GM18909 (cell line): Measurements from ENCODE around the gene SETD3.
A peak's percentile ranks its signal among the peaks of the same experiment; 100 is the strongest.

Source experiments
- ATAC-seq: cut with Tn5 transposase; IDR thresholded peaks from one replicate; pipeline ENCODE4 v1.9.1; 2021; ENCODE audit warnings: mild to moderate bottlenecking; ENCODE audit not compliant: unreplicated experiment, poor library complexity

SETD3 gene

GRCh38 chr14:99427632-99428300 lies 52.9 kb downstream of the SETD3 start:
- no peak for ATAC-seq

- ATAC-seq = no peak
These were observed 53.8 kb downstream of the SETD3 start for GRCh38 chr14:99426813-99427346.

DNA sequence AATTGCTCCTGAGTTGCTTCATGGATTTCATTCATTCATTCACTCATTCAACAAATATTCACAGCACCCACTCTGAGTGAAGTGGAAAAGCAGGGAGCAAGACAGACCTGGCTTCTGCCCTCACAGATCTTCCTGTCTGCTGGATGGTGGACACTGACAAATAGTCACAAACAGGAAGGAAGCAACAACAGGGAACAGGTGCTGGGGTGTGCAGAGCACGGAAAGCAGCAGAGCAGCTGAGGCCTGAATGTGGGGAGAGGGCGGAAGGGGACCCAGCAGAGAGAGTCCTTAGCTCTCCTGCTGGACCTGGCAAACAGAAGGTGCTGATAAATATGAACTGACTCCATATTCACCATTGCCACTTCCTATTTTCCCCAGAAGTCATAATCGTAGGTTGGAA lies 54.4 kb downstream of the SETD3 start:
- no peak for ATAC-seq

- no peak for ATAC-seq
These were observed 55.4 kb downstream of the SETD3 start for GRCh38 chr14:99425272-99425681.

DNA sequence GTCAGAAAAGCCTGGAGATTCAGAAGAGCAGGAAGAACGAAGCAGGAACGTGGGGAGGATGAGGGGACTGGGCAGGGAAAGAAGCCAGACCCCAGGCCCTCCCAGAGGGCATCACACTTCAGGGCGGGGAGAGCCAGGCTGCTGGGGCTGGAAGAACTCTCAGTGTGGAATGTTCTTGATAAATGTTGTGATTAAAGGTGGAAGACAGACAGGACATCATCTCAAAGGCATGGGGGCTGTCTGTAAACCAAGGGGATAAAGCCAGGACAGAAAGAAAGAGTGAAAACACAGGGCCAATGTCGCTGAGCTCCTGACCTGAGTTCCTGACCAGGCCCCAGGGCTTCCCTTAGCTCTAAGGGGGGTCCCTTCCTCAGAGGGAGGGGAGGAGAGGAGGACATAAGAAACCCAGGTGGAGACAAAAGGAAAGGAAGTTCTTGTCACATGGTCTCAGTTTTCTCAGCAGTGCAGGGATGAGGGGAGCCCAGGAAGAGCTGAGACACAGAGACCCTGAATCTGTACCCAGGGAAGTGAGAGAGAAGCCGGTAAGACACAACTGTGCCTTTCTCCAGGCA lies 56.3 kb downstream of the SETD3 start:
- no peak for ATAC-seq

GRCh38 chr14:99423434-99423833 lies 57.2 kb downstream of the SETD3 start:
- ATAC-seq = no peak

GRCh38 chr14:99422228-99423010 lies 58.2 kb downstream of the SETD3 start:
- no peak for ATAC-seq

DNA sequence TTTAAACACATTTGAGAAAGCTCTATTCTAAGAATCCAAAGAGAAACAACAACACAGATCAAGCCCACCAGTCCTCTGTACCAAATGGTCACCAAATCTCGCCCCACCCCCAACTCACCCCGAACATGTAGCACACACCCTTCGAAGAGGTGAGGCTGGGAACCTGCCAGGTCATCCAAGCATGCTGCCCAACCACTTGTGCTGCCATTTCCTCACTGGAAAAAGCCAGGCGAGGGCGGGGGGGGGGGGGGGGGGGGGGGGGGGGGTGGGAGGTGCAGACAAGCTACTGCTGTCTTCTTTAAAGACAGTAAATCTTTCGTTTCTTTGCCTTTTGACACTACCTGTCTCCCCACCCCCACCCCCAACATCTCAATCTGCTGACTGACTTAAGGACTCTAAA lies 59.9 kb downstream of the SETD3 start:
- no peak for ATAC-seq

DNA sequence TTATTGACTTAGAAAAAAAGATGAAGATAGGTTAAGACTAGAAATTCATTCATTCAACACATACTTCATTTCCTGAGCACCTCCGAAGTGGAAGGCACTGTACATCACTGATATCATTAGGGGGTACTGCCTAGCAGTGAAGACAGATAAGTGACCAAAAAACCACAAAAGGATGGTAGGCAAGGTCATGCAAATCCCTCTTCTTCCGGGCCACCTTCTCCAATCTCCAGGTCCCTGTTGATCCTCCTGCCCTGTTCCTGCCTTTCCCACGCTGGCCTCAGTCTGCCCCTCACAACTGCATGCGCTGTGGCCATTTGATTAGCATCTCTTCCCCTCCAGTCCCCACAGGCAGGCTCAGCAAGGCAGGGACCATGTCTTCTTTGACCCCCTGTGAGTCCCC lies 60.8 kb downstream of the SETD3 start:
- no peak for ATAC-seq

GRCh38 chr14:99418242-99418641 lies 62.4 kb downstream of the SETD3 start:
- ATAC-seq = no peak

- no peak for ATAC-seq
These were observed 63.8 kb downstream of the SETD3 start for GRCh38 chr14:99416909-99417308.

DNA sequence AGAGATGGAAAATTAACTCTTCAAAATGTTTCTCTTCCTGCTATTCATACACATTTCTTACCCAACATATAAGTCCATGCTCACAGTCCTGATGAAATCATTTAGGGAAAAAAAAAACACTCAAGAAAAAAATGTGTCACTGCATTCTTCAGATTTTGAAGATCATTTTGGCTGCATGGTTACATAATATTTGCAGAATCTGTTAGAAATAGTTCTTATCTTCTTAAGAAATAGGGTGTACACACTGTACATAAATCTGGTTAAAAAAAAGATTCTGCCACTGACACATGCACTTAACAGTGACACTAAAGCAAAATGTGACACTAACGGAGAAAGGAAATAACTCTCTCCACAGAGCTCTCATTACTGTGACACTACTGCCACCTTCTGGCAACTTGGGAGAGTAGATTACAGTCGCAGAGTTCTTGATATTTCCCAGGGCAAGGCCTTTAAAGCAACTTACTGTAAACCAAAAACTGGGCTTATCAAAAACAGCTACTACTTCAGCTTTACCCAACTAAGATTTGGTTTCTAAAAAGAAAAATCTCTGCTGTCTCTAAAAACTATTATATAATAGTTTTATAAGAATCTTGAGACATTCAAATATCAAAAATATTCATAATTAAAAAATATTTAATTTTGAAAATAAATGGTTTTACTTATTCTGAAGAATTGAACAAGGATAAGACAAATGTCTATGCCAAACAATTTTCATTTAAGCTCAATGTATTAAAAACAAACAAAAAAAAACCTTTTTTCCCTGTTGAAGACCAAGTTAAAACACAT lies 65.0 kb downstream of the SETD3 start:
- ATAC-seq = peak; percentile 93

- no peak for ATAC-seq
These were observed 66.7 kb downstream of the SETD3 start for GRCh38 chr14:99413911-99414310.

DNA sequence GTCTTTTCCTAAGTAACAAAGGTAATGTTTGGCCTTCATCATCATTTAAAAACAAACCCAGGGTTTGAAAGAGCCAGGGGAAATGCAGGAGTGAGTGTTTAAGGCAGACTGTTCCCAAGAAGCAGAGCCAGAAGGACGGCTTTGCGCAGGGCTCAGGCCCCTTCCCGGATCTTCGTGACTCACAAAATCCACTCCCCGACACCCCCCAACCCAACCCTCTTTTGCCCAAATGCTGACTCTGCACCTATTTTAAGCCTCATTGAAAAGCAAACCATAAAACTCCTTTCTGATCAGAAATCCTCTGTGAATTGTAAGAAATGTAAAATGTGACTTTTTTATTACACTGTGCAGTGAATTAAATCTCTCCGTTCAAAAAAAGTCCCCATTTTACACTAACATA lies 67.5 kb downstream of the SETD3 start:
- ATAC-seq = no peak

DNA sequence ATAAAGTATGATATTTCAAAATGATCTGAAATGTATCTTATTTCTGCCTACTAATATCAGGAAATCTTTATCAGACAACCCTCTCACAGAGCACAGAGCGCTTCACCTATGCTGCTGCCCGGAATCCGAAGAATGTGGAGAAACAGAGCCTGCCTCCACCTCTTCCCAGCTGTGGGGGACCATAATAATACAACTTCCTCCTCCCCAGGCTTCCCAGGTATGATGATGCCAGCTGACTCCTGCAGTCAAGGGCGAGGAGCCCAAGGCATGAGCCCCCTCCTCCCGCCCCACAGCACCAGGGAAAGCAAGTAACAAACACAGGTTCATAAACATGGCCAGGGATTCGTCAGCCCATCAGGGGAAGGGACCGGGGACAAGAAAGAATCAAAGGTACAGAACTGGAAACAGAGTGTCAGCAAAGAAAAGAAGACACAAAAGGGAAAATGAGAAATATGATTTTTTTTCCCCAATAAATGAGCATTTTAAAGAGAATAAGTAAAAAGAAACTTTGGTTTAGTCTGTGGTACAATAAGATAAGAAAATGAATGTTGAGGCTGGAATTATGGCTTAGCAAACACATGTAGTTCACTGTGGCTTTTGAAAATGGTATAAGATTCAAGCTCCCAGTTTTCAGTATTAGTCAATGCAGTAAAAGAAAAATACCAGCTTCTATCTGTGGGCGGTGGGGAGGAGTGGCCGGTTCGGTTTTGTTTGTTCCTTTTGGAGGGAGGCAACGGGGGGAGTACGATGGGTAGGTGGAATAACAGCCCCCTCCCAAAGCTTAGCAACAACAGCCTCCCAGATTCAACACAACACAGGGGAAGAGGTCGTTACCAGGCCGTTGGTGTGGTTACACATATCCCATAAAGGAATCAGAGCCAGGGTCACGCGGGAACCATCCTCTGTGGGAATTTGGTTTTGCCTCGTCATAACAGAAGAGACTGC lies 68.3 kb downstream of the SETD3 start:
- no peak for ATAC-seq

DNA sequence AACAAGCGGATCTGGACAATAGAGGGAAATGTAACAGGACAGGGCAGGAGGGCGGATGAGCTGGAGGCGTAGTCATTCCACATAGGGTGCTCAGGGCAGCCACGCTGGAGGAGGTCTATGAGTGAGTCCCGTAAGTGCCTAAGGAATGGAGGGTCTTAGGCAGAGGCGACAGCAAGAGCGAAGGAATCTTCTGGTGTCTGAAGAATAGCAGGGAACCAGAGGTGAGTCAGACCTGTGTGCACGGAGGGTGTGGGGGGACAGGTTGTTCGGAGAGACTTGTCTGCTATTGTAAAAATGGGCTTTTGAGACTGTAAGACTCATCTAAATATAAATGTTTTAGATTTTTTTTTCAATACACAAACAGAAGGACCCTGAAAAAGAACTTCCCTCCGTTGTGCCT lies 70.6 kb downstream of the SETD3 start:
- ATAC-seq = no peak

DNA sequence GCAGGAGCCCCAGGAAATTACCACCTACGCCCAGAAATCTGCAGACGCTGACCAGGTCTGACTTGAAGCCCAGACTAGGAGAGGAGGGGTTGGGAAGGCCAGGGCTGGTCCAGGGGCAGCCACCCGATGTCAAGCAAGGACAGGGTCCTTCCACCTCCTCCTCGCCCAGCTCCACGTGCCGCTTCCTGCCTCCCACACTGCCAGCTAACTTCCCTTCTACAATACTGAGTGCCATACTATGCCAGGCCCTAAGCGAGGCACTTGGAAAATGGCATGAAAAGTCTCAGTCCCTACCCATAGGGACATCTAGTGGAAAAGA lies 71.7 kb downstream of the SETD3 start:
- no peak for ATAC-seq

GRCh38 chr14:99408286-99408970 lies 72.2 kb downstream of the SETD3 start:
- ATAC-seq = no peak

DNA sequence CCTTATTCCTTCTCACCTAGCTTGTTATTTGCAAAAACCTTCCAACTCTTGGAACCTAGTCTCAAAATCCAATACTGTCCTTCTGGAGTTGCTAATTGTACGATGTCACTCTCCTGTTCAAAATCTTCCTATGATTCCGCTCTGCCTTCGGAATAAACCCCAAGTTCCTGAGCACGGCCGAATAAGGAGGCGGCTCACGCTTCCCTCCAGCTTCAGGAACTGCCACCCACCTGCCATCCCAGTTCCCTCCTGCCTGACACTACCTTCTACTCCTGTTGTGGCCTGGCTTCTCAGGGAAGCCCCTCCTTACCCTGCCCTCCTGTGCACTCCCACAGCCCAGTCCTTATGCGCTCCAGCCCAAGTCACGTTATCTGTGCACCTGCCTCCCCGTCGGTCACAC lies 73.2 kb downstream of the SETD3 start:
- ATAC-seq = no peak
